HG03342 (cell line): ENCODE measurements around the gene C16orf82.

Experiments
- ATAC-seq: cut with Tn5 transposase; IDR thresholded peaks from one replicate; pipeline ENCODE4 v1.9.1; 2021; ENCODE audit warnings: mild to moderate bottlenecking, moderate library complexity; ENCODE audit not compliant: unreplicated experiment

Gene C16orf82

GRCh38 chr16:27066668-27067537 is at the start of gene C16orf82:
TSS of gene C16orf82 (plus strand) at chr16:27066927.
- no peak for ATAC-seq

DNA sequence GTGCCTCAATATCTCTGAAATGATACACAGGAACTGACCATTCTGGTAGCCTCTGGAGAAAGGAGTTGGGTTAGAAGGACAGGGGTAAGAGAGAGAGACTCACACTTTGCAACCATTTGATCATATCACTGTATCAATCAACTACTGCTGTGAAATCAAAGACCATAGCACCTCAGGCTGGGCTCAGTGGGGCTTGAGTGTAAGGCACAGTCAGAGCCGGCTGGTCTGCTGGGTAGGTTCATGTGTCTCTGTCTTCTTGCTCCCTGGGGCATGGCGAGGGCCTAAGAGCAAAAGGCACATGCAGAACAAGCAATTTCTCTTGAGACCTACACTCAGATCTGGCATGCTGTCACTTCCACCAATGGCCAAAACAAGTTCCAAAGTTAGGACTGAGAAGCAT is 46.7 kb upstream of the C16orf82 start:
- ATAC-seq: no peak

DNA sequence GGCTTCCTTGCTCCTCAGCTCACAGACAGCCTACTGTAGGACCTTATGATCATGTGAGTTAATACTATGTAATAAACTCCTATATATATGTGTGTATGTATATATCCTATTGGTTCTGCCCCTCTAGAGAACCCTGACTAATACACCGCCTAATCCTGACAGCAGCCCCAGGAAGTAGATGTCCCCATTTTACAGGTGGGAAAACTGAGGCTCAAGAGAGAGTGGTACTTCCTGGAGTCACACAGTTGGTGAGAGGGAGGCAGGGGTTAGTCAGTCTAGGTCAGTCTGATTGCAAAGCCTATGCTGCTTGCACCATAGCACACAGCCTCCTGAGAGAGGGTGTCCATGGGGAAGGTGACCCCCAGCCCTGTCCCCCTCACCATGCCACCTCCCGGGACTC is 42.7 kb upstream of the C16orf82 start:
- ATAC-seq: no peak

DNA sequence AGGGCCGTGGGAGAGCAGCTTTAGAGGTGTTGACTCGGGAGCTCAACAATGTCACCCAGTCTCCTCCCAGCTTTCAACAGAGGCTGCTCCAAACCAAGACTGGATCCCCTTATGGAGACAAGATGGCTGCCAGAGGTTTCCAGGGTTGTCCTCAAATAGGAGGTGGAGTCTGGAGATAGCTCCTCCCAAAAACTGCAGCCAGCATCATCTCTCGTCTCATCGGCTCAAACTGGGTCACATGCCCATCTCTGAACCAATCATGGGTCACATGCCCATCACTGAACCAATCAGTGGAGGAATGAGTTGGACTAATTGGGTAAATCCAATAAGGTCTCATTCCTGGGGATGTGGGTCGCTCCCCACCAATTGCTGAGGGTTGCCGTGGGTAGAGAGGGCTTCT is 41.1 kb upstream of the C16orf82 start:
- no peak for ATAC-seq

GRCh38 chr16:27027971-27028370 is 38.8 kb upstream of the C16orf82 start:
- no peak for ATAC-seq

- ATAC-seq: no peak
Observed at GRCh38 chr16:27028591-27029110, 38.1 kb upstream of the C16orf82 start.

DNA sequence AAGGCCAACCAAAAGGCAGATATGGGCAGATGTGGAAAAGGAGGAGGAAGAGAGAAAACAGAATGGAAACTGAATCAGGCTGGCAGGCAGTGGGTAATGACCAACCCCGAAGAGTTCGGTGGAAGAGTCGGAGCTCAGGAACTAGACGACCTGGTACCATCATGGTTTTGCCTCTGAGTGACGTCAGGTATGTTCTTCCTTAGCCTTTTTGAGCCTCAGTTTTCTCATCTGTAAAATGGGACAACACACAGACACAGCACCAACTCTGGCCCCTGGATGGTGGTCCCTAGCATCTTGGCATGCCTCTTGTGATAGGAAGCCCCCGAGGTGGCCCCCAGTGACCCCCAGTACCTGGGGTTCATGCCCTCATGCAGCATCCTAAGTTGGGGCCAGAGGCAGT is 37.2 kb upstream of the C16orf82 start:
- ATAC-seq: no peak

DNA sequence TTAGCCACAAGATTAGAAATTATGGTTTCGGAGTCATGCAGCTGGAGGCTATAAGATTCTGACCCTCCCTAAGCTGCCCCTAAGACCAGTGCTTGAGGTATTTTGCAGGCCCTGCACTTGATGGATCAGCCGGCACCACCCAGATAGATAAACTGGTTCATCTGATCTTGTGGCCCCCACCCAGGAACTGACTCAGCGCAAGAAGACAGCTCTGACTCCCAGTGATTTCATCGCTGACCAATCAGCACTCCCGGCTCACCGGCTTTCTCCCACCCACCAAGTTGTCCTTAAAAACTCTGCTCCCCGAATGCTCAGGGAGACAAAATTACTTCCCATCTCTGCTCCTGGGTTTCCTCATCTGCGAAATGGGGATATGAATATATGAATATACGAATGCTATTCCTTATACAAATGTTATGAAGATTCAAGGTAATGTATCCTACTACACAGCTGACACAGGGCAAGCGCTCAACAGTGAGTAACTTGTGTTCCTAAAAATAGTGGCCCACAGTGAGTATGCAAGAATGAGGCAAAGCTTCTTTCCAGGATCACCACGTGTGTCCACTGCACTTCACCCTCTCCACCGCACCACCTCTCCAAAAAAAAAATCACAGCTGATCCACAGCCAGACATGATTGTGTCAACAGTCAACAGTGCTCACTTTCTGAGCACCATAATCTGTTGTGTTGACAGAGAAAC is 33.3 kb upstream of the C16orf82 start:
- ATAC-seq: no peak

DNA sequence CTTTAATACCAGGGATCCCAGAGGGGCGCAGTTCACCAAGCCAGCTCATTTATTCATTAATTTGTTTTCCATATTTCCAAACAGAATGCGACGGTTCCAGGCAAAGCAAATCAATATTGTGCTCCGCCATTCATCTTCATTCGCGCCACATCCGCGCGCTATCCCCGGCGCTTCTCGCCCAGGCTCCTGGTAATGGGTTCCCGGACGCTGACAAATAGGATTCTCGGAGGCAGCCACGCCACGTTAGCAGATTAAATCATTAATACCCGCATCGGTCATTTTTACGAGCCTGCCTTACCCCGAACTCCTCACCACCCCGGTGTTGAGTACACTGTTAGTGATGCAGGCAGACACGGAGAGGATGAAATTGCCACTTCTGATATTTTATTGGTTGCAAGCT is 26.0 kb upstream of the C16orf82 start:
- ATAC-seq: no peak

DNA sequence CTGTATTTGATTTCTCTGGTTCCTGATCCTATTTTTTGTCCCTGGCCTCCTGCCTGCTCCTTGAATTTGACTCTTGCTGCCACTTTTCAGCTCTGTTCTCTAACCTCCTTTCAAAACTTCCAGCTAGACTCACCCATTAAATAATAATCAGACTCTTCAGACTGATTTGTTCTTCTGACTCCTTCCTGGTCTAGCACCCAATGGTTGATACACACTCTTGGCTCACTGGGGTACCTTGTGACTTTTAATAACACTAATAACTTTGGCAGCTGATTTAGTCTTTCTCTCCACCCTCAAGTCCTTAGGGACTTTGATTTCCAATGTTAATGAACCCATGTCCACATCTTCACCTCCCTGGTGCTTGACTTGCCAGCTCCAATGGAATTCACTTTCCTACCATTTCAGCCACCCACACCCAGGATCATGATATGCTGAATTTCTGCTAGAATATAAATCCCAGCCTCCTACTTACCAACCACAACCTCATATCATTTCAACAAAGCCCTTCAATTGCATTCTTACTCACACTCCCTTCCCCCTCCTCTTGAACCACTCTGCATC is 19.7 kb upstream of the C16orf82 start:
- no peak for ATAC-seq

GRCh38 chr16:27048316-27048715 is 18.4 kb upstream of the C16orf82 start:
- no peak for ATAC-seq

GRCh38 chr16:27049117-27049516 is 17.6 kb upstream of the C16orf82 start:
- no peak for ATAC-seq

DNA sequence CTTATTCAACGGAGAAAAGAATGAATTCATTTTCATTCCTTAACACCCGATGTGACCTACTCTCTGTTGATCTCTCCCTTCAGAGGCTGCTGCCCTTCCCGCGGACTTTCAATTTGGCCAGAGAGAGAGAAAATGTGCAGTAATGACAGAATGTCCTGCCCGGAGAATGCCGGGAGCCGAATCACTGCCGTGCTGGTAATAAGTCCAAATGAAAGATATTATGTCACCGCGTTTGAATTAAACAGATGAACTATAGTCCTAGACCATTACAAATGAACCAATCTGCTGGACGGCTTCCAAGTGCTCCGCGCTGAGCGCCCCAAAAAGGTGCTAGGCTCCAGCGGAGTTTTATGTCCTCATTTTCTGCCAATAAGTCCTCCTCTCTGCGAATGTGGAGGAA is 14.7 kb upstream of the C16orf82 start:
- ATAC-seq: no peak

DNA sequence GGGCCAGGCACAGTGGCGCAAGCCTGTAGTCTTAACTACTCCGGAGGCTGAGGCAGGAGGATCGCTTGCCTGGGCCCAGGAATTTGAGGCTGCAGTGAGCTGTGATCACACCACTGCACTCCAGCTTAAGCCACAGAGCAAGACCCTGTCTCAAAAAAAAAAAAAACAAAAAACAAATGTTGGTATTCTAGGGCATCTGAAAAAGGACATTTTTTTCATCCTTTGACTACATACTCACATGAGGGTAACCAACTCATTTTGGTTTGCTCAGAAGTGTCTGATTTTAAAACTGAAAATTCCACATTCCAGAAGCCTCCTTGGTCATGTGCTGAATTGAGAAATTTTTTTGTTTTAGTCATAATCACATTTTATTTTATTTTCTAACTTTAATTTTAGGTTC is 12.7 kb upstream of the C16orf82 start:
- ATAC-seq: no peak

DNA sequence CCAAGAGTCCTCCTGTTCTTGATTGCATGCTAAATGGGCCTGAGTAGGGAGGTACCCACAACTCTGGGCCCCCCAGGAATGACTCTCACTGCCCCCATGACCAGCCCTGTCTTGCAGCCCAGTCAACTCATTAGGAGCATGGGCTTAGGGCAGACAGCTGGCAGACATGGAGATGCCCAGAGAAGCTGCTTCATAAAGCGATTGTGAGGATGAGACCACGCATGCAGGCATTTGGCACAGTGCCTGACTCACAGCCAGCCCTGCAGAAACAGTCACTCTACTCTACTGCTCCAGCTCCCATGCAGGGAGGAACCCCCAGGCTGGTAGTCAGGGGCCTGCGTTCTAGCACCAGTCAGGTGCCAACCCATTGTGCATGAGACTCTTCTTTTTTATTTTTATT is 8.4 kb upstream of the C16orf82 start:
- no peak for ATAC-seq

GRCh38 chr16:27070776-27071175 is 4.0 kb downstream of the C16orf82 start:
- ATAC-seq: no peak

GRCh38 chr16:27073733-27074132 is 7.0 kb downstream of the C16orf82 start:
- no peak for ATAC-seq

DNA sequence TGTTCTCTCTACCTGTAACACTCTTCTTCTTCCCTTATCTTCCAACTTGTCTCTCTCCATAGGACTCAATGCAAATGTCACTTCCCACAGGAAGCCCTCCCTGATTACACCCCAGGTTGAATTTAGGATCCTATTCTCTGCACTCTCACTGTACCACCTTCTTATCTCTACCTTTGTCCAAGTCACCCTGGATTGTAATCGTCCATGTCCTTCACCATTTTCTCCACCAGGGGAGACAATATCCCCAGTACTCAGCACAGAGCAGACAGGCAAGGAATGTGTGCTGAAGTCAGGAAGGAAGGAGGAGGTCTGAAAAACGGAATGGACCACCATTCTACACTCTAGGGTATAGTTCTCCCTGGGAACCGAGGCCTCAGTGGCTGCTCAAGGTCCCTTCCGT is 14.2 kb downstream of the C16orf82 start:
- no peak for ATAC-seq

DNA sequence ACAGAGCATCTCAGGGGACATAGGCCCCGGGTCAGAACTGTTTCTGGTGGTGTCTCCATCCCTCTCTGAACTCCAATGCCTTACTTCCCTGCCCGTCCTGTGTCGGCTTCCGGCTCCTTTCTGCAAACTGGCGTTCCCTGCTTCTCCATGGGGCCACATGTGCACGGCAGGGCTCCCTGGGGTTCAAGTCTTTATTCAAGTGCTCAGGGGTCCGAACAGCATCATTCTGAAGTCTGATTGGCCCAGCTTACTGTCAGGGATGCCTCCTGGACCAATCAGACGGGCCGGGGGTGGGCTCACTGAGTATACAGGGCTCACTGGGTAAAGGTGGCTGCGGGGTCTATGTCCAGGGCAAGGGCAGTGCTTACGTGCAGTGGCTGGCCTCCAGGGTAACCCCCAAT is 17.1 kb downstream of the C16orf82 start:
- ATAC-seq: no peak

DNA sequence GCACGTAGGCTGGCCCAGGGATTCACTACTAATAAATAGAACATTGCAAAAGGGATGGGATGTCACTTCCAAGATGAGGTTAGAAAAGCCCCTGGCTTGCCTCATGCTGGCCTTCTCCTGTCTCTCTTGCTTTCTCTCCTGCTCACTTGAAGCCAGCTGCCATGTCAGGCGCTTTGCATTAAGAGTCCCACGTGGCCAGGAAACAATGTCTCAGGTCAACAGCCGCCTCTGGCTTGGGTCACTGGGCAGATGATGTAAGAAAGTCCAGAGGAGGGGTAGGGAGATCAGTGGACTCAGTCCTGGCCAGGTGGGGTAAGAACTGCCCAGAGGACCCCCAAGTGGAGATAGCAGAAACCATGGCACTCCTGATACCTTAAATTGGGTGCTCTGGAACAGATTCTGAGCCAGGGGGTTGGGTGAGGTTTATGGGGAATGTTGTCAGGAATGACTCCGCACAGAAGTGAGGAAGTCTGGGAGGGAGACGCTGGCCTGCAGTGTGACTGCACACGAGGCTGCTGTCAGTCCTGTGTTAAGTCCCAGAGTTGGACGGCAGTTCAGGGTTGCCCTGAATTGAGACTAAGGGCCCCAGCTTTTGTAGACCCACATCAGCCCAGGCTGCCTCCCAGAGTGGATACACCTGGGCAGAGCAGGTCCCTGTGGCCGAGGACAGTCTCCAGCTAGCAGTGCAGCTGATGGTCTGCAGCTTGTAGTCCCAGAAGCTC is 17.7 kb downstream of the C16orf82 start:
- ATAC-seq: no peak

GRCh38 chr16:27085182-27085581 is 18.5 kb downstream of the C16orf82 start:
- ATAC-seq: no peak
